H1 (cell line): ENCODE measurements around the gene ANKLE1. TPM values are rescaled to one million over a fixed set of nuclear protein-coding genes. Genes with fewer than 3 reads are reported as not detected.

Experiments used
- GTF2F1 ChIP-seq: IDR thresholded peaks from 2 replicates; pipeline ENCODE4 v1.6.1; 2012; ENCODE audit warnings: low read depth, low read length, improper control_type of control experiment, borderline replicate concordance
- HDAC6 ChIP-seq: IDR thresholded peaks from one replicate; pipeline ENCODE4 v1.7.1; 2012; ENCODE audit warnings: low read depth, mild to moderate bottlenecking, inconsistent platforms, low read length, moderate library complexity
- SIRT6 ChIP-seq: IDR thresholded peaks from one replicate; pipeline ENCODE4 v1.7.1; 2012; ENCODE audit warnings: low read length, inconsistent platforms
- SP2 ChIP-seq: IDR thresholded peaks from 2 replicates; pipeline ENCODE4 v1.6.1; 2012; ENCODE audit warnings: mild to moderate bottlenecking, low read length, inconsistent platforms
- polyA plus RNA-seq, 7 experiments: library from polyadenylated mRNA; depleted of rRNA in 3 of 7; stranded (reverse) in 5 of 7; unstranded in 2 of 7; fragments of >200 nt in 5 of 7; fragments of 200-250 nt in 2 of 7; gene quantifications; 1 replicate in 5 of 7; 2 replicates in 1 of 7; 4 replicates in 1 of 7; pipeline versions ENCODE4 v1.2.1 to v1.2.3, GENCODE V29; 2011 to 2013; ENCODE audit warnings: missing spikeins in 2 of 7, mixed read lengths in 2 of 7
- total RNA-seq: library from RNA; stranded (reverse); fragmentation: NEBNext Ultra II Directional; extraction: Animal tissue kit (Norgen Biotek cat#: 25700); gene quantifications from 2 replicates; pipeline ENCODE4 v1.2.1, GENCODE V29; 2021

Gene ANKLE1
- total and polyA plus RNA-seq, 2 of the 8 experiments (the other 6 are each of a cell fraction or from before 2014, with no cell fraction given) = 6.1 to 9.6 TPM

GRCh38 chr19:17254636-17255035 lies 27.1 kb upstream of the ANKLE1 start (continued):
- TF ChIP-seq GTF2F1 = no peak
- no peak for TF ChIP-seq SIRT6
- TF ChIP-seq SP2 = no peak
- TF ChIP-seq HDAC6 = no peak
